22Rv1 (cell line): Measurements from ENCODE around the gene NPFFR1.

ENCODE experiments used
- CTCF ChIP-seq: fragments of 450-650 bp; IDR thresholded peaks from 2 replicates; pipeline ENCODE4 v1.5.1; 2017; ENCODE audit warnings: mild to moderate bottlenecking
- ZFX ChIP-seq: fragments of 450-650 bp; IDR thresholded peaks from 2 replicates; pipeline ENCODE4 v1.6.1; 2017; ENCODE audit warnings: antibody characterized with exemption, borderline replicate concordance

- no peak for TF ChIP-seq CTCF
- no peak for TF ChIP-seq ZFX
Observed at GRCh38 chr10:70311698-70312097, 27.9 kb upstream of the NPFFR1 start.
